PC-3 (cell line): Measurements from ENCODE around the gene IFNAR1.

ENCODE experiments used
- EZH2 ChIP-seq: fragments of 300-600 bp; sonication (generic); IDR thresholded peaks from one replicate; pipeline ENCODE4 v1.6.1; 2017; ENCODE audit warnings: antibody characterized with exemption, mild to moderate bottlenecking, low read length; ENCODE audit not compliant: unreplicated experiment
- EZH2phosphoT487 ChIP-seq: fragments of 300-600 bp; sonication (generic); IDR thresholded peaks from 2 replicates; pipeline ENCODE4 v1.6.1; 2018; ENCODE audit warnings: mild to moderate bottlenecking, antibody characterized with exemption, low read length, borderline replicate concordance
- TF ChIP-seq, protein P1 (sequence below): fragments of 300-600 bp; sonication (generic); conservative IDR thresholded peaks from 2 replicates; pipeline ENCODE4 v1.5.1; 2017; ENCODE audit warnings: antibody characterized with exemption, low read depth, mild to moderate bottlenecking, low read length

DNA sequence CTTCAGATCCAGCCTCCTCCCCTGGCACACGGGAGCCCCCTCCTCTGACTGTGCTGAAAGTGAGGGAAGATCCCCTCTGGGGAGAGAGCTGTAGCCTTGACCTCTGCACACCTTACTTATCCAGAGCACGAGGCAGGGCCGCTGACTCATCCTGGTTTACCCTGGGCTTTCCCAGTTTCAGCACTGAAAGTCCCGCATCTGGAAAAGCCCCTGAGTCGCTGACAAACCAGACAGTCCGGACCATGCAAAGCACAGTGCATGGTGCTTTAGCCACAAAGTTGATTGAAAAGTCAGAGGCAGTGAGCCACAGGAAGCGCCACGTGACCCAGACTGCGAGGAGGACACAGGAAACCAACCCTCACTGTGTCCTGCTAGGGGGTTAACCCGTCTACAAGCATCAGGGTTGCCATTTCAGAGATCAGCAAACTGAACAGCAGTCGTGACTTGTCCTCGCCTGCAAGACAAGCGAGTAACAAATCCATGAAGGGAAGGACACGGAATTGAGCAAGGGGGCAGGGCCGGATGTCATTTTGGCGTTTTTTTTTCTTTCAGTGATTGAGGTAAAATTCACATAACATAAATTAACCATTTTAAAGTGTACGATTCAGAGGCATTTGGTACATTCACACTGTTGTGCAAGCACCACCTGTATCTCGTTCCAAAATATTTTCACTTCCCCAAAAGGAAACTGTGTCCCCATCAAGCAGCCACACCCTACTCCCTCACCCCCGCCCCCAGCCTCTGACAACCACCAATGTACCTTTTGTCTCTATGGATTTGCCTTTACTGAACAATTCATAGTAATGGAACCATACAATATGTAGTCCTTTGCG, 58.5 kb downstream of the IFNAR1 start:
- TF ChIP-seq, protein P1, sequence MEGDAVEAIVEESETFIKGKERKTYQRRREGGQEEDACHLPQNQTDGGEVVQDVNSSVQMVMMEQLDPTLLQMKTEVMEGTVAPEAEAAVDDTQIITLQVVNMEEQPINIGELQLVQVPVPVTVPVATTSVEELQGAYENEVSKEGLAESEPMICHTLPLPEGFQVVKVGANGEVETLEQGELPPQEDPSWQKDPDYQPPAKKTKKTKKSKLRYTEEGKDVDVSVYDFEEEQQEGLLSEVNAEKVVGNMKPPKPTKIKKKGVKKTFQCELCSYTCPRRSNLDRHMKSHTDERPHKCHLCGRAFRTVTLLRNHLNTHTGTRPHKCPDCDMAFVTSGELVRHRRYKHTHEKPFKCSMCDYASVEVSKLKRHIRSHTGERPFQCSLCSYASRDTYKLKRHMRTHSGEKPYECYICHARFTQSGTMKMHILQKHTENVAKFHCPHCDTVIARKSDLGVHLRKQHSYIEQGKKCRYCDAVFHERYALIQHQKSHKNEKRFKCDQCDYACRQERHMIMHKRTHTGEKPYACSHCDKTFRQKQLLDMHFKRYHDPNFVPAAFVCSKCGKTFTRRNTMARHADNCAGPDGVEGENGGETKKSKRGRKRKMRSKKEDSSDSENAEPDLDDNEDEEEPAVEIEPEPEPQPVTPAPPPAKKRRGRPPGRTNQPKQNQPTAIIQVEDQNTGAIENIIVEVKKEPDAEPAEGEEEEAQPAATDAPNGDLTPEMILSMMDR: no peak
- TF ChIP-seq EZH2phosphoT487 (no peak), EZH2 (no peak)
